K562 (cell line): ENCODE results near the gene HIVEP2. TPM values are rescaled to one million over a fixed set of nuclear protein-coding genes. Genes with fewer than 3 reads are reported as not detected.

Experiments used
- CEBPB ChIP-seq: fragments of 450-650 bp; IDR thresholded peaks from 2 replicates; pipeline ENCODE4 v1.6.1; 2016; ENCODE audit warnings: missing genetic modification characterization, missing compliant biosample characterization
- ILK ChIP-seq: fragments of 450-650 bp; IDR thresholded peaks from 2 replicates; pipeline ENCODE4 v1.6.1; 2016; ENCODE audit warnings: missing genetic modification characterization, low read depth, mild to moderate bottlenecking, missing compliant biosample characterization, moderate library complexity, borderline replicate concordance
- KLF6 ChIP-seq: fragments of 250-450 bp; sonication (Bioruptor Pico); IDR thresholded peaks from 2 replicates; pipeline ENCODE4 v1.4.0; 2020; ENCODE audit warnings: mild to moderate bottlenecking, moderate library complexity, borderline replicate concordance
- ZNF609 ChIP-seq: sonication (generic); formaldehyde crosslinking; IDR thresholded peaks from 2 replicates; pipeline ENCODE4 v1.8.1; 2023; ENCODE audit warnings: missing genetic modification reagents, mild to moderate bottlenecking, borderline replicate concordance
- polyA plus RNA-seq, 8 experiments: library from polyadenylated mRNA; depleted of rRNA in 4 of 8; stranded (reverse) in 5 of 8; unstranded in 3 of 8; fragments of >200 nt; fragmentation: Nextera tagmentation in 2 of 8; fragmentation: Illumina TruSeq in 1 of 8; extraction: Ambion mirVana in 2 of 8; extraction: Trizol in 1 of 8; gene quantifications; 2 replicates each; pipeline versions ENCODE4 v1.2.1 to v1.2.3, GENCODE V29; 2011 to 2014; ENCODE audit warnings: inconsistent platforms in 1 of 8, missing spikeins in 1 of 8
- total RNA-seq, 7 experiments: library from RNA; depleted of rRNA in 6 of 7; stranded (reverse); fragments of >200 nt in 6 of 7; fragmentation: Illumina TruSeq in 2 of 7; extraction: Trizol in 2 of 7; gene quantifications; 2 replicates each; pipeline versions ENCODE4 v1.2.1 to v1.2.3, GENCODE V29; 2011 to 2021; ENCODE audit warnings: low replicate concordance in 1 of 7

HIVEP2 gene
- total and polyA plus RNA-seq, 9 of the 15 experiments (the other 6 are each of a cell fraction or from before 2014, with no cell fraction given): under 0.01 to 1.2 (median 0.31) TPM

GRCh38 chr6:142886431-142887170 is 58.4 kb downstream of the HIVEP2 start (continued):
- TF ChIP-seq ZNF609 (CRISPR knock-in tag) (no peak), CEBPB (tag) (no peak), ILK (no peak), KLF6 (CRISPR knock-in tag) (no peak)
